Endothelial cell of umbilical vein (primary cell): ENCODE measurements around the gene MAP10.

Experiments
- CTCF ChIP-seq, 2 donors: IDR thresholded peaks; 1 replicate in 1 of 2; 2 replicates in 1 of 2; pipeline ENCODE4 v1.5.1; 2011; ENCODE audit warnings: low read length in 2 of 2, mild to moderate bottlenecking in 2 of 2, moderate library complexity in 2 of 2, control low read depth in 1 of 2, inconsistent platforms in 1 of 2, low read depth in 1 of 2; ENCODE audit not compliant: insufficient read depth in 1 of 2; ENCODE audit errors: extremely low read depth in 1 of 2
- EZH2 ChIP-seq: IDR thresholded peaks from 2 replicates; pipeline ENCODE4 v1.6.1; 2012; ENCODE audit warnings: borderline replicate concordance, low read depth, mild to moderate bottlenecking, moderate library complexity, low read length, inconsistent platforms; ENCODE audit not compliant: severe bottlenecking
- GATA2 ChIP-seq: IDR thresholded peaks from 2 replicates; pipeline ENCODE4 v1.7.0; 2011; ENCODE audit warnings: low read depth, mild to moderate bottlenecking, moderate library complexity, mixed read lengths, low read length; ENCODE audit not compliant: insufficient read length, insufficient read depth
- POLR2A ChIP-seq: IDR thresholded peaks from 2 replicates; pipeline ENCODE4 v1.6.1; 2012; ENCODE audit warnings: low read depth, mild to moderate bottlenecking, control low read depth, low read length
- POLR2AphosphoS5 ChIP-seq: IDR thresholded peaks from 2 replicates; pipeline ENCODE4 v1.6.1; 2012; ENCODE audit warnings: low read depth, mild to moderate bottlenecking, control low read depth, low read length, moderate library complexity; ENCODE audit not compliant: insufficient read depth

DNA sequence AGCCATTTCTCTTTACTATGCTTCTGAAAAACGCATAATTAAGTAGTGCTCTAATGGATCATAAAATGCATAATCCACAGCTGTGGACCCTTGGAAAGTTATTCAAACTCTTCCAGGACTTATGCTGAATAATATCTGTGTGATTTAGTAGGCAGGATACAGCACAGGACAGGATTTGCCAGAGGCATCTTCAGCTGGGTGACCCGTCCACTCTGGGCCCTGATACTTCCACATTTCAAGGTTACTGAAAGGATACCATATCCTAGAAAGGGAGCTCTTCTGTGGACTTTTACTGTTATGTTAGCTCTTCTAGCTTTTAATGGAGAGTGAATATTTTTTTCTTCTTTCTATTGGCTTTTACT, 49.6 kb downstream of the MAP10 start:
- TF ChIP-seq GATA2 (no peak), CTCF (IDR thresholded peaks at IDR 0.05; ENCODE audit: extremely low read depth in 1 of 2, insufficient read depth in 1 of 2, low read depth in 1 of 2, low read length in 2 of 2) (no peak), POLR2A (no peak), EZH2 (no peak), POLR2AphosphoS5 (no peak)
